Muscle of leg (tissue), 11 donors: Measurements from ENCODE around the gene PIP5K1B. TPM values are rescaled to one million over a fixed set of nuclear protein-coding genes. Genes with fewer than 3 reads are reported as not detected.
A peak's percentile ranks its signal among the peaks of the same experiment; 100 is the strongest.

Experiments used
- DNase-seq: peaks from one replicate; pipeline ENCODE4 v3.0.0; 2013
- H3K27ac ChIP-seq: one replicate; pipeline ENCODE4 v1.5.1; 2013; ENCODE audit warnings: mild to moderate bottlenecking, low read length, control low read depth
- H3K27me3 ChIP-seq: one replicate; pipeline ENCODE4 v1.6.1; 2013; ENCODE audit warnings: low read length; ENCODE audit not compliant: control insufficient read depth, insufficient read depth
- H3K36me3 ChIP-seq: one replicate; pipeline ENCODE4 v1.6.1; 2013; ENCODE audit warnings: low read length; ENCODE audit not compliant: control insufficient read depth, insufficient read depth
- H3K4me1 ChIP-seq: one replicate; pipeline ENCODE4 v1.6.1; 2013; ENCODE audit warnings: low read length; ENCODE audit not compliant: control insufficient read depth, insufficient read depth
- H3K4me3 ChIP-seq: one replicate; pipeline ENCODE4 v1.5.1; 2013; ENCODE audit warnings: low read length, control low read depth
- H3K9me3 ChIP-seq: replicated peaks from 2 replicates; pipeline ENCODE4 v1.6.1; 2013; ENCODE audit warnings: low read depth, low read length; ENCODE audit not compliant: control insufficient read depth
- WGBS: methylation state at CpG from one replicate; pipeline ENCODE4 v1.1.5; 2013; ENCODE audit warnings: missing lambda C conversion rate; ENCODE audit not compliant: insufficient coverage; 5-methylcytosine and 5-hydroxymethylcytosine counted together
- polyA plus RNA-seq, 8 donors: library from polyadenylated mRNA; unstranded; fragments of 120-200 nt; gene quantifications; one replicate each; pipeline versions ENCODE4 v1.2.1 to v1.2.3, GENCODE V29; 2013; ENCODE audit warnings: inconsistent platforms in 1 of 8, low replicate concordance in 1 of 8; ENCODE audit not compliant: insufficient read length in 8 of 8, insufficient read depth in 1 of 8
- total RNA-seq: library from RNA; stranded (reverse); fragments of 120-200 nt; gene quantifications from one replicate; pipeline ENCODE4 v1.2.4, GENCODE V29; 2013

The PIP5K1B gene
- total and polyA plus RNA-seq, 9 donors: 0.91 to 3.1 (median 1.3) TPM

DNA sequence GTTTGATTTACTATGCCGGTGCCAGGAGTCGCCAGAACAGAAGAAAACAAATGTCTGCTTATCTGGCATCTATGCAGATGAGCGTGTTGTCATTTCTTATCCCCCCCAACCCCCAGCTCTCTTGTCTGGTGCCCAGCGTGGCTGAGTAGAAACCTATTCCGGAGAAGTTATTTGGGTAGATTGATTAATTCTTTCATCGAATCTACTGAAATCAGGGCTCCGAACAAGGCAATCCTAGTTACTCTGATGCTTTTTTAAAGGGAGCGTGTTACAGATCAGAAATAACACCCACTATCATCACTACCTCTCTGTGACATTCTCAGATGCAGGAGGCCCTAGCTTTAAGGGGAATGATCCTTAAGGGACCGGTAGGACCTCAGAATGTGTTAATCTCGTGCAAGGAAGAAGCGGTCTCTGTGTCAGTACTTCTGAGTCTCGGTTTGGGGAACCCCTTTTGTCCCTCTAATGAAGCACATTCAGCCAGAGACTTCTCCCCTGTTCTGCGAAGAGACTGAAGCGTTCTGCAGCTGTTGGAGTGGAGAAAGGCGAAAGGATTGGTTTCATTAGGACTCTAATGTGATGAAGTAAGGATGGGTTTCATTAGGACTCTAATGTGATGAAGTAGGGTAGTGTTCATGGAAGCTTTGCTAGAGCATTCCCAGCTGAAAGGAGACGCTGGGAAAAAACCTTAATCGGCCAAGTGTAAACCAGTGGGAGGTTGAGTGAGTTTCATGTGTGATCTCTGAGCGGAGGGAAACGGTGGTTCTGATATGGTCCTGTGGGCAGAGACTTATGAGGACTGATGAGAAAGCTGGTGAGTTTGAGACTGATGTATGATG is 1.5 kb downstream of the PIP5K1B start:
- 34% methylated on average over 7 of the region's 19 CpGs for WGBS
- Histone ChIP-seq H3K36me3 (no peaks in the 10 kb centered on the region), H3K4me1 (peaks cover 17% of the 10 kb centered on the region), H3K27ac (no peak overlapping the region), H3K4me3 (peak overlapping the region; percentile 53), H3K27me3 (peaks cover 40% of the 10 kb centered on the region), H3K9me3 (no peaks in the 10 kb centered on the region)
- DNase-seq: peak; percentile 1

DNA sequence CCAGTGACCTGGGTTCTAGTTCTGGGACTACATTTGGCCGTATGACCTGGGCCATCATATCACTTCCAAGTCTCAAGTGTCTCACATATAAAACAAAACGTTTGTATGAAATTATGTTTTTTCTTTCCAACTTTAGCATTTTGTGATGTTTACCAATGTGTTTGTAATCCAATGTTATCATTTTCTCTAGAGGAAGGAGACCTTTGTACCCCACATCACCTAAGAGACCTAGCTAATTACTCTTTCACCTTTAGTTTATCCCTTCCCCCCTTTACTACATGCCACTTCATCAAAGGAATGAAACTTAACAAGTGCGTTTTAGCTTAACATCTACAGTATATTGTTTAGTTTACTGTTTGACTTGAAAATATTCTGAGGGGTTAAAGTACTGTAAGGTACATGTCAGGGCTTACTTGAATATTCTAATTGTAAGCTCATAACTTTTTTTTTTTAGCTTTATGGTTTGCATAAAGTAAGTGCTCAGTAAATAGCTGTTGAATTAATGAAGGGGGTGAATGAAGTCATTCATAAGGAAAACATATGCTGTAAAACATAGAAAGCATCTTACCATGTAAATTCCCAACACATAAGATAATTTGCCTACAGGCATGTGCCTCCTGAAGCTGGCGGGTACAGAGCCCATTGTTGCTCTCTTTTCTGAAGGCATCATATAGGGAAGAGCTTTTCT is 2.9 kb downstream of the PIP5K1B start:
- no peak for DNase-seq
- Histone ChIP-seq H3K27me3 (peaks cover 37% of the 10 kb centered on the region), H3K36me3 (no peaks in the 10 kb centered on the region), H3K9me3 (no peaks in the 10 kb centered on the region), H3K27ac (no peak overlapping the region), H3K4me3 (no peak overlapping the region), H3K4me1 (peaks cover 17% of the 10 kb centered on the region)
- WGBS: no CpG with 5 or more reads among the region's 4 CpGs

DNA sequence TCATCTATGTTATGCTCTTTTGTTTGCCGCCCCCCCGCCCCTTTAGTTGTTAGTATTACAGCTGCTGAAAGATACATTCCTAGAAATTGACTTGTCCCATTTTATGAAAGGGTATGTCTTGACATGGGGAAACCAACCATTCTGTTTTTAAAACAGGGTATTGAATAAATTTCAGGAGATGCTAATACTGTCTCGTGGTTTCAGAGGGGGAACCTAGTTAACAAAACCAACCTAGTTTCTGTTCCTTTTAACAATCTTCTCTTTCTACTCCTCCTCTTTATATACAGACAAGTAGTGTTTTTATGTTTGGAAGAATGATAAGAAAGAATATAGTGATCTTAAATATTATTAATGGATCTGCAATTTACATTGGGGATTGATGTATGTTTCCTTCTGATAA is 3.5 kb downstream of the PIP5K1B start:
- peaks cover 17% of the 10 kb centered on the region for H3K4me1 ChIP-seq
- no peak overlapping the region for H3K4me3 ChIP-seq
- no peaks in the 10 kb centered on the region for H3K36me3 ChIP-seq
- no peaks in the 10 kb centered on the region for H3K9me3 ChIP-seq
- no peak overlapping the region for H3K27ac ChIP-seq
- no CpG with 5 or more reads among the region's 3 CpGs for WGBS
- H3K27me3 ChIP-seq: peaks cover 32% of the 10 kb centered on the region
- DNase-seq: no peak

GRCh38 chr9:68709291-68710110 is 4.5 kb downstream of the PIP5K1B start:
- Histone ChIP-seq H3K27ac (no peak overlapping the region), H3K4me1 (peaks cover 14% of the 10 kb centered on the region), H3K27me3 (peaks cover 25% of the 10 kb centered on the region), H3K9me3 (no peaks in the 10 kb centered on the region), H3K36me3 (no peaks in the 10 kb centered on the region), H3K4me3 (no peak overlapping the region)
- WGBS: 100% methylated on average over 2 of the region's 8 CpGs
- DNase-seq: no peak

DNA sequence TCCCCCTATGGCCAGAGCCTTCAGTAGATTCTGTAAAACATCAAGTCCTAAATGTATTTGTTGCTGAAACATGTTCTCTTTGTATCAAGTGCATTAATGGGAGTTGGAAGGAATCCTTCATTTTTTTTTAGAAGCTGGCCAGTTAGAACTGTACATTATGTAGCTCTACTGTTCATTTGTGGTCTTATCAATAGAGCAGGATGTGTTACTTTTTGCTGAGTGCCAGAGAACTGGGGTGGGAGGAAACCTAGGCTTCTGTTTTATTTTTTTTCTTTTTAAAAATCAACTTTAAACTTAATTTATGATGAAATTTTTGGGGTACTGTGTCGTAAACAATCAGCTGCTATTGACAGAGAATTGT is 5.1 kb downstream of the PIP5K1B start:
- Histone ChIP-seq H3K4me1 (peaks cover 12% of the 10 kb centered on the region), H3K27me3 (peaks cover 20% of the 10 kb centered on the region), H3K4me3 (no peak overlapping the region), H3K27ac (no peak overlapping the region), H3K9me3 (no peaks in the 10 kb centered on the region), H3K36me3 (no peaks in the 10 kb centered on the region)
- WGBS: no CpG with 5 or more reads among the region's 1 CpG
- no peak for DNase-seq

- peaks cover 4% of the 10 kb centered on the region for H3K4me1 ChIP-seq
- no peak overlapping the region for H3K4me3 ChIP-seq
- H3K36me3 ChIP-seq: no peaks in the 10 kb centered on the region
- H3K9me3 ChIP-seq: no peaks in the 10 kb centered on the region
- no peak overlapping the region for H3K27ac ChIP-seq
- peaks cover 13% of the 10 kb centered on the region for H3K27me3 ChIP-seq
- DNase-seq: no peak
- no CpG with 5 or more reads among the region's 2 CpGs for WGBS
Observed at GRCh38 chr9:68711281-68711680, 6.2 kb downstream of the PIP5K1B start.

DNA sequence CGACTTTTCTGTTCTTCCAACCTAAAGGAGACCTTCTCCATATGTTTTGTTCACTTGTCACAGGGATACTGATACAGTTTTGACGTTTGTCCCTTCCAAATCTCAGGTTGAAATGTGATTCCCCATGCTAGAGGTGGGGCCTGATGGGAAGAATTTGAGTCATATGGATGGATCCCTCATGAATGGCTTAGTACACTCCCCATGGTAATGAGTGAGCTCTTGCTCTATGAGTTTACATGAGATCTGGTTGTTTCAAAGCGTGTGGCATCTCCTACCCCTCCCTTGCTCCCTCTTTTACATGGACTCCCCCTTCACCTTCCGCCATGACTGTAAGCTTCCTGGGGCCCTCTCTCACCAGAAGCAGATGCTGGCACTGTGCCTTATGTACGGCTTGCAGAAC is 6.9 kb downstream of the PIP5K1B start:
- Histone ChIP-seq H3K27ac (no peak overlapping the region), H3K27me3 (peaks cover 6% of the 10 kb centered on the region), H3K4me1 (no peaks in the 10 kb centered on the region), H3K9me3 (no peaks in the 10 kb centered on the region), H3K36me3 (no peaks in the 10 kb centered on the region), H3K4me3 (no peak overlapping the region)
- no peak for DNase-seq
- WGBS: no CpG with 5 or more reads among the region's 5 CpGs

- Histone ChIP-seq H3K36me3 (no peaks in the 10 kb centered on the region), H3K9me3 (no peaks in the 10 kb centered on the region), H3K4me1 (no peaks in the 10 kb centered on the region), H3K27ac (no peak overlapping the region), H3K4me3 (no peak overlapping the region), H3K27me3 (no peaks in the 10 kb centered on the region)
- WGBS: 88% methylated on average over 4 of the region's 4 CpGs
- no peak for DNase-seq
Observed at GRCh38 chr9:68714416-68715180, 9.6 kb downstream of the PIP5K1B start.

GRCh38 chr9:68715181-68715456 is 10.1 kb downstream of the PIP5K1B start:
- no peaks in the 10 kb centered on the region for H3K27me3 ChIP-seq
- H3K9me3 ChIP-seq: no peaks in the 10 kb centered on the region
- 61% methylated on average over 2 of the region's 2 CpGs for WGBS
- DNase-seq: no peak
- H3K27ac ChIP-seq: no peak overlapping the region
- H3K4me3 ChIP-seq: no peak overlapping the region
- no peaks in the 10 kb centered on the region for H3K36me3 ChIP-seq
- no peaks in the 10 kb centered on the region for H3K4me1 ChIP-seq
